ENCODE results near the gene FAM163B. TPM values are rescaled to one million over a fixed set of nuclear protein-coding genes. Genes with fewer than 3 reads are reported as not detected.
A peak's percentile ranks its signal among the peaks of the same experiment; 100 is the strongest.

Gene FAM163B
- total RNA-seq, 2 donors from 2014 or later: 1.2 TPM; not detected in 1

DNA sequence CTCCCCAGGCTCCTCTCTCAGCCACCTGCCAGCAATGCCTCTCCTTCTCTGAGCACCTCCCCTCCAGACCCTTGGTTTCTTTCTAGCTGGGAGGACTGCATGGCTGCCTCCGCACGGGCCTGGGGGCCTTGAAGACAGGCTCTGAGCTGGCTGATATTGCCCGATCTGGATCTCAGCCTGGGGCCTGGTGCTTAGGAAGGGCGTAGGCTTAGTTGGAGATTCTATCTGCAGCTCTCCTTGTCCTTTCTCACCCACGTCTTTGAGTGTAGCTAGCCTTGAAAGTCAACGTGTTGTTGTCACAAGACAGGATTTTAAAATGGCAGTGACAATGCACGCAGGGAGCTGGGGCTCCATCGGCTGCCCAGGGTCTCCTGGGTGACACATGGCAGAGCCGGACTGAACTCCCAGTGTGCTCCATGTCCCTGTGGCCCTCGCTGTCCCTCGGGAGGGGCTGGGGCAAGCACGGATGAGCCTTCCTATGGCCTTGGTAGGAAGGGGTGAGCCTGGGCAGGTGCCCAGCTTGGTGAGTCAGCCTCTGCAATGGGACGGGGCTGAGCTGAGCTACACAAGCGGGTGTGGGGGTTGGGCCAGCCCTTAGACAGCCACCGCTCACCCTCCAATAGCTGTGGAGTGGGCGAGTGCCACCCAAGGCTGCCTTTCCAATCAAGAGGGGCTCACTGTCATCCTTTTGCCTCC is 65.3 kb downstream of the FAM163B start:
- Histone ChIP-seq H3K4me3 (no peak overlapping the region), H3K36me3 (no peaks in the 10 kb centered on the region), H3K4me1 (no peaks in the 10 kb centered on the region), H3K9me3 (no peaks in the 10 kb centered on the region), H3K27me3 (no peaks in the 10 kb centered on the region), H3K27ac (no peak overlapping the region), H3K9ac (ENCODE audit: low read depth in 2 of 2, low read length in 2 of 2) (no peak overlapping the region)
- TF ChIP-seq, protein P1, sequence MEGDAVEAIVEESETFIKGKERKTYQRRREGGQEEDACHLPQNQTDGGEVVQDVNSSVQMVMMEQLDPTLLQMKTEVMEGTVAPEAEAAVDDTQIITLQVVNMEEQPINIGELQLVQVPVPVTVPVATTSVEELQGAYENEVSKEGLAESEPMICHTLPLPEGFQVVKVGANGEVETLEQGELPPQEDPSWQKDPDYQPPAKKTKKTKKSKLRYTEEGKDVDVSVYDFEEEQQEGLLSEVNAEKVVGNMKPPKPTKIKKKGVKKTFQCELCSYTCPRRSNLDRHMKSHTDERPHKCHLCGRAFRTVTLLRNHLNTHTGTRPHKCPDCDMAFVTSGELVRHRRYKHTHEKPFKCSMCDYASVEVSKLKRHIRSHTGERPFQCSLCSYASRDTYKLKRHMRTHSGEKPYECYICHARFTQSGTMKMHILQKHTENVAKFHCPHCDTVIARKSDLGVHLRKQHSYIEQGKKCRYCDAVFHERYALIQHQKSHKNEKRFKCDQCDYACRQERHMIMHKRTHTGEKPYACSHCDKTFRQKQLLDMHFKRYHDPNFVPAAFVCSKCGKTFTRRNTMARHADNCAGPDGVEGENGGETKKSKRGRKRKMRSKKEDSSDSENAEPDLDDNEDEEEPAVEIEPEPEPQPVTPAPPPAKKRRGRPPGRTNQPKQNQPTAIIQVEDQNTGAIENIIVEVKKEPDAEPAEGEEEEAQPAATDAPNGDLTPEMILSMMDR (IDR thresholded peaks at IDR 0.05): no peak
- DNase-seq: no peak
- intact Hi-C loops (cut with DNase I): no loop called here

DNA sequence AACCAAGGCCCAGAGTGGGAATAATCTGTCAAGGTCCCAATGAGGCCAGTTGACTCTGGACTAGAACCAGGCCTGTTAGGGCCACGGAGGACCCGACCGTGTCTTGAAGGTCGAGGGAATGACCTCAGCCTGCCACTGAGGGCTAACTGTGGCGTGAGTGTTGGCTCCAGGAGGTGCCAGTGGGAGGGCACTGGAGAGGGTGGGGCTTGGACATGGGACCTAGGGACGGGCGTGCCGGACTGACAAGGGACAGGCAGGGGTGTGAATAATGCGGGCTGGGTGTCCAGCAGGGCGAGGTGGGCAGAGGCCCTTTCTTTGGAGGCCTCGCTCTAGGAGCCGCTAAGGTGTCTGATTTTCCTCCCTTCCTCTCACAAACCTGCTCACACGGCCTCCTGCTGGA is 67.2 kb downstream of the FAM163B start:
- no peak overlapping the region for H3K9ac ChIP-seq (ENCODE audit: low read depth in 2 of 2, low read length in 2 of 2)
- no peaks in the 10 kb centered on the region for H3K4me1 ChIP-seq
- H3K27ac ChIP-seq: no peak overlapping the region
- TF ChIP-seq, protein P1 (IDR thresholded peaks at IDR 0.05): no peak
- no peak for DNase-seq
- H3K27me3 ChIP-seq: no peaks in the 10 kb centered on the region
- no peaks in the 10 kb centered on the region for H3K36me3 ChIP-seq
- H3K9me3 ChIP-seq: no peaks in the 10 kb centered on the region
- intact Hi-C loops (cut with DNase I): no loop called here
- H3K4me3 ChIP-seq: no peak overlapping the region

DNA sequence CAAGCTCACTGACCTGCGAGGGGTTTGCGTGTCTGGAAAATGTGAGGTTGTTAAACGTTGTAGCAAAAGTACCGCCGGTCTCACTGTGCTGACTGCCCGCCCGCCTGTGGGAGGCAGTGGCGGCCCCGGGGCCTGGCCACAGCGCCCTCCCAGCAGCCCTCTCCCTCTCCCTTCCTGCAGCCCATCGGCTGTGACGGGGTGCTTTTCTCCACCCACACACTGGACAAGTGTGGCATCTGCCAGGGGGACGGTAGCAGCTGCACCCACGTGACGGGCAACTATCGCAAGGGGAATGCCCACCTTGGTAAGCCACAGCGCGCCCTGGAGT is 68.5 kb downstream of the FAM163B start:
- H3K27me3 ChIP-seq: no peaks in the 10 kb centered on the region
- intact Hi-C loops (cut with DNase I): no loop called here
- no peak for DNase-seq
- H3K4me1 ChIP-seq: no peaks in the 10 kb centered on the region
- H3K27ac ChIP-seq: no peak overlapping the region
- H3K4me3 ChIP-seq: no peak overlapping the region
- no peak overlapping the region for H3K9ac ChIP-seq (ENCODE audit: low read depth in 2 of 2, low read length in 2 of 2)
- TF ChIP-seq, protein P1 (IDR thresholded peaks at IDR 0.05): no peak
- no peaks in the 10 kb centered on the region for H3K36me3 ChIP-seq
- no peaks in the 10 kb centered on the region for H3K9me3 ChIP-seq

DNA sequence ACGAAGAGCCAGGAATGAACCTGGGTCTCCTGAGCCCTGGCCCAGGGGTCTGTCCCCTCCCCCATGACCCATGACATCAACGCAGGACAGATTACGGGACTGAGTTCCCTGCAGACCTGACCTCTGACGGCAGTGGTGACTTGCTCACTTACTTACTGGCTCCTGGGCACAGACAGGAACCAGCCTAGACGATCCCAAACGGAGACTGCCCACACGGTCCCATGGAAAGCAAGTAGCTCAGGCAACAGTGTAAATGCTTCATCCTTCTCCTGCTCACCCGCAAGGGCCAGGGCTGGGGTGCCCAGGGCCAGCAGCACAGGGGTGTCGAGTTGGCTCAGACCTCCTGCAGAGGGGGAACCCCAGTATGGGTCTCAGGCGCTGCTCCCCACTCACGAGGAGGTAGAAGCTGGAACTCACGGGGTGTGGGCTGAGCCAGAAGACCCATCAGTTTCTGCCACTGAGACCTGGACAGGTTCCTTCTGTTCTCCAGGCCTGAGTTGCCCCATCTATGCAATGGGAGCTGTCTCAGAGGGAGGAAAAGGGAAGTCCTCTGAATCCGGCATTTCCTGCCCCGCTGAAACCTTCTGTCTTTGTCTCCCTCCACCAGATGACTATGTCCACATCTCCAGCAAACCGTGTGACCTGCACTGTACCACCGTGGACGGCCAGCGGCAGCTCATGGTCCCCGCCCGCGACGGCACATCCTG is 69.0 kb downstream of the FAM163B start:
- Histone ChIP-seq H3K4me3 (no peak overlapping the region), H3K27ac (no peak overlapping the region), H3K27me3 (peaks cover 3% of the 10 kb centered on the region), H3K9me3 (no peaks in the 10 kb centered on the region), H3K9ac (ENCODE audit: low read depth in 2 of 2, low read length in 2 of 2) (peak overlapping the region in 1 of 2 donors; percentile 51), H3K4me1 (no peaks in the 10 kb centered on the region), H3K36me3 (no peaks in the 10 kb centered on the region)
- intact Hi-C loops (cut with DNase I): no loop called here
- no peak for DNase-seq
- TF ChIP-seq, protein P1 (IDR thresholded peaks at IDR 0.05): no peak

DNA sequence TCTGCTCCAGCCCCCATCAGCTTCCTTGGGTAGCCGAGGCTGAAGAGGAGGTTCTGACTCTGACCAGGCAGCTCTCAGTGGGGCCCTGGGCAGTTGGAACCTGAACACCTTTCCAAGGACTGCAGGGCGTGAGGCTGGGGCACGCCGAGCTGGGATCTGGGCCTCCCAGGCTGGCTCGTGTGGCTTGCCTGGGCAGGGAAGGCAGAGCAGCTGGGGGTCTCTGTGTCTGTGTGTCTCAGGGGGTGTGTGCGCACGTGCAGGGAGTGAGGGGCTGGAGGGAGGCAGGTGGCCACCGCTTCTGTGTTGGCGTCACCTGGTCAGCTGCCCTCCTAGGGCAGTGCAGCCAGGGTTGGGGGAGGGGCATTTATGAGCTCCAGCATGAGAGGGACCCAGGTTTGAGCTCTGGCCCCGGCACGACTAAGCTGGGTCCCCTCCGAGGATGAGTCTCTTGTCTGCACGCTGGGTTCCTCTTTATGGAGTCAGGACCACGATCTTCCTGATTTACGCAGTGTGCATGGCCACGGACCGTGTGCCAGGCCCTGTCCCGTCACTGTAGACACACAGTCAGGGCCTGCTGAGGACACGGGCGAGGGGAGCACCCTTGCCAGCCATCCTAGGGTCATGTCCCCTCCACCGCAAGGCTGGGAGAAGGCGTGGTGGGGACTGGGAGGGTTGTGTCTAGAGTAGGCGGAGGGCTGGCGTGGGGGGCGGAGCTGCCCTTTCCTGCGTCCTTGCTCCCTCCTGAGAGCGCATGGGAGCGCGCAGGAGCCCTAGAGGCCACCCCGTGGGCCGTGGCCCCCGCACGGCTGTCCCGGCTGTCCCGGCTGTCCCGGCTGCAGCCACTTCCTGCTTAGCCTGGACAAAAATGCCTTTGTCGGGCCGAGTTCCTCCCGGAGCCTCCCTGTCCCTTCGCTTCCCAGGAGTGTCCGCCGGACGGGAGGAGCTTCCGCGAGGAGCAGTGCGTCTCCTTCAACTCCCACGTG is 70.0 kb downstream of the FAM163B start:
- Histone ChIP-seq H3K27ac (no peak overlapping the region), H3K27me3 (peaks cover 13% of the 10 kb centered on the region), H3K4me3 (peak overlapping the region; percentile 28), H3K9ac (ENCODE audit: low read depth in 2 of 2, low read length in 2 of 2) (peak overlapping the region in 1 of 2 donors; percentile 51), H3K4me1 (peaks cover 7% of the 10 kb centered on the region), H3K36me3 (no peaks in the 10 kb centered on the region), H3K9me3 (no peaks in the 10 kb centered on the region)
- TF ChIP-seq, protein P1 (IDR thresholded peaks at IDR 0.05): no peak
- intact Hi-C loops (cut with DNase I): no loop called here
- peak; percentile 68 for DNase-seq
